ENCODE results near the gene MYH6. TPM values are rescaled to one million over a fixed set of nuclear protein-coding genes. Genes with fewer than 3 reads are reported as not detected.

Gene MYH6
- total and polyA plus RNA-seq, 7 donors, result 44.1 to 532 (median 138) TPM

GRCh38 chr14:23450379-23450778 is 42.3 kb upstream of the MYH6 start:
- intact Hi-C loops (cut with DNase I), result loop anchor here in 1 of 2 donors (10.0 kb wide), 1 partner anchor 186 kb away; no protein-coding TSS in a partner anchor
- WGBS, 3 donors, result 51 to 80% (median 69%) methylated on average over 2 of the region's 2 CpGs
- ATAC-seq (no peak), DNase-seq (no peak)
- Histone ChIP-seq H3K27ac (no peak overlapping the region), H3K4me3 (no peak overlapping the region), H3K27me3 (ENCODE audit: insufficient read depth in 3 of 3, low read length in 2 of 3) (peaks cover 0 to 6% (median 0%) of the 10 kb centered on the region in 3 donors), H3K36me3 (ENCODE audit: insufficient read depth in 1 of 2, low read depth in 1 of 2) (no peaks in the 10 kb centered on the region), H3K4me1 (peaks cover 3% of the 10 kb centered on the region), H3K9me3 (no peaks in the 10 kb centered on the region)
- no peak for TF ChIP-seq CTCF (IDR thresholded peaks at IDR 0.05)

GRCh38 chr14:23449314-23449713 is 41.2 kb upstream of the MYH6 start:
- no peaks in the 10 kb centered on the region for H3K9me3 ChIP-seq
- no peaks in the 10 kb centered on the region for H3K36me3 ChIP-seq (ENCODE audit: insufficient read depth in 1 of 2, low read depth in 1 of 2)
- H3K4me3 ChIP-seq, result no peak overlapping the region
- H3K27me3 ChIP-seq (ENCODE audit: insufficient read depth in 3 of 3, low read length in 2 of 3), result peaks cover 0 to 6% (median 0%) of the 10 kb centered on the region in 3 donors
- 35 to 57% (median 56%) methylated on average over 1 of the region's 1 CpG for WGBS, 3 donors
- no peak overlapping the region for H3K27ac ChIP-seq
- DNase-seq (no peak), ATAC-seq (no peak)
- intact Hi-C loops (cut with DNase I), result loop anchor here (5.0 kb wide), 1 partner anchor 122 kb away; no protein-coding TSS in a partner anchor
- H3K4me1 ChIP-seq, result peaks cover 3% of the 10 kb centered on the region
- TF ChIP-seq CTCF (IDR thresholded peaks at IDR 0.05), result no peak

- 87 to 91% (median 89%) methylated on average over 7 of the region's 7 CpGs for WGBS, 3 donors
- no peak for TF ChIP-seq CTCF (IDR thresholded peaks at IDR 0.05)
These were observed 39.6 kb upstream of the MYH6 start for GRCh38 chr14:23447361-23448350.

GRCh38 chr14:23446291-23446851 is 38.3 kb upstream of the MYH6 start:
- H3K4me3 ChIP-seq, result no peak overlapping the region
- intact Hi-C loops (cut with DNase I), result loop anchor here (5.0 kb wide), 1 partner anchor 119 kb away; no protein-coding TSS in a partner anchor
- no peaks in the 10 kb centered on the region for H3K27me3 ChIP-seq (ENCODE audit: insufficient read depth in 3 of 3, low read length in 2 of 3)
- TF ChIP-seq CTCF (IDR thresholded peaks at IDR 0.05), result peak; percentile 18
- DNase-seq (peak in 1 of 2 donors; percentile 68), ATAC-seq (peak; percentile 68 to 76 (median 72))
- H3K36me3 ChIP-seq (ENCODE audit: insufficient read depth in 1 of 2, low read depth in 1 of 2), result no peaks in the 10 kb centered on the region
- H3K9me3 ChIP-seq, result no peaks in the 10 kb centered on the region
- WGBS, 3 donors, result 27 to 38% (median 27%) methylated on average over 4 of the region's 4 CpGs
- H3K4me1 ChIP-seq, result peaks cover 14% of the 10 kb centered on the region
- H3K27ac ChIP-seq, result peak overlapping the region; percentile 83

More at GRCh38 chr14:23447361-23448350, 39.6 kb upstream of the MYH6 start:
- Histone ChIP-seq H3K27me3 (ENCODE audit: insufficient read depth in 3 of 3, low read length in 2 of 3) (peaks cover 0 to 6% (median 0%) of the 10 kb centered on the region in 3 donors), H3K9me3 (no peaks in the 10 kb centered on the region), H3K4me1 (peaks cover 6% of the 10 kb centered on the region), H3K27ac (peak overlapping the region; percentile 83), H3K36me3 (ENCODE audit: insufficient read depth in 1 of 2, low read depth in 1 of 2) (no peaks in the 10 kb centered on the region), H3K4me3 (no peak overlapping the region)
- no peak for DNase-seq
- no peak for ATAC-seq
- intact Hi-C loops (cut with DNase I), result loop anchor here (5.0 kb wide), 1 partner anchor 120 kb away; no protein-coding TSS in a partner anchor
